H9 (cell line): ENCODE results near the gene CASQ1. TPM values are rescaled to one million over a fixed set of nuclear protein-coding genes. Genes with fewer than 3 reads are reported as not detected.

Experiments used
- DNase-seq: peaks from one replicate; pipeline ENCODE4 v3.0.0-alpha.2; 2017
- H2AFZ ChIP-seq: one replicate; pipeline ENCODE4 v1.6.1; 2013; ENCODE audit warnings: mild to moderate bottlenecking, low read length, control low read depth, moderate library complexity
- H2AK5ac ChIP-seq: 2 replicates; pipeline ENCODE4 v1.6.1; 2013; ENCODE audit warnings: low read length, control low read depth, mixed read lengths; ENCODE audit not compliant: insufficient read length
- H2BK120ac ChIP-seq: one replicate; pipeline ENCODE4 v1.6.1; 2013; ENCODE audit warnings: low read depth, mild to moderate bottlenecking, low read length, control low read depth, inconsistent platforms; ENCODE audit not compliant: poor library complexity, severe bottlenecking
- H2BK12ac ChIP-seq: 2 replicates; pipeline ENCODE4 v1.6.1; 2013; ENCODE audit warnings: low read length, control low read depth, mixed read lengths, low read depth; ENCODE audit not compliant: insufficient read length
- H2BK15ac ChIP-seq: 2 replicates; pipeline ENCODE4 v1.6.1; 2013; ENCODE audit warnings: low read depth, low read length, control low read depth
- H2BK20ac ChIP-seq: one replicate; pipeline ENCODE4 v1.6.1; 2013; ENCODE audit warnings: low read depth, mild to moderate bottlenecking, low read length, control low read depth, inconsistent platforms; ENCODE audit not compliant: poor library complexity, severe bottlenecking
- H2BK5ac ChIP-seq: 2 replicates; pipeline ENCODE4 v1.6.1; 2013; ENCODE audit warnings: low read length, control low read depth, mixed read lengths; ENCODE audit not compliant: insufficient read length
- H3K14ac ChIP-seq: 2 replicates; pipeline ENCODE4 v1.6.1; 2013; ENCODE audit warnings: low read length, control low read depth; ENCODE audit not compliant: insufficient read depth
- H3K18ac ChIP-seq: 2 replicates; pipeline ENCODE4 v1.6.1; 2013; ENCODE audit warnings: low read depth, mild to moderate bottlenecking, mixed read lengths, low read length, control low read depth; ENCODE audit not compliant: insufficient read length
- H3K23ac ChIP-seq: 2 replicates; pipeline ENCODE4 v1.6.1; 2013; ENCODE audit warnings: low read length, control low read depth, mixed read lengths, low read depth; ENCODE audit not compliant: insufficient read length
- H3K23me2 ChIP-seq: 2 replicates; pipeline ENCODE4 v1.6.1; 2013; ENCODE audit warnings: low read depth, mild to moderate bottlenecking, mixed read lengths, low read length, control low read depth; ENCODE audit not compliant: insufficient read length, poor library complexity, severe bottlenecking
- H3K27ac ChIP-seq: 2 replicates; pipeline ENCODE4 v1.5.1; 2013; ENCODE audit warnings: low read length, control low read depth, mixed read lengths, low read depth; ENCODE audit not compliant: insufficient read length
- H3K27me3 ChIP-seq: 2 replicates; pipeline ENCODE4 v1.6.1; 2013; ENCODE audit warnings: low read length, control low read depth, inconsistent platforms; ENCODE audit not compliant: insufficient read depth
- H3K4ac ChIP-seq: 2 replicates; pipeline ENCODE4 v1.6.1; 2013; ENCODE audit warnings: low read depth, mild to moderate bottlenecking, control low read depth, inconsistent platforms, low read length, moderate library complexity
- H3K4me1 ChIP-seq: 2 replicates; pipeline ENCODE4 v1.6.1; 2013; ENCODE audit warnings: low read length, control low read depth, inconsistent platforms; ENCODE audit not compliant: insufficient read depth
- H3K4me2 ChIP-seq: 2 replicates; pipeline ENCODE4 v1.6.1; 2013; ENCODE audit warnings: low read length, control low read depth, mixed read lengths; ENCODE audit not compliant: insufficient read length, insufficient read depth
- H3K56ac ChIP-seq: 2 replicates; pipeline ENCODE4 v1.6.1; 2013; ENCODE audit warnings: low read depth, mild to moderate bottlenecking, mixed read lengths, low read length, control low read depth; ENCODE audit not compliant: insufficient read length
- H3K79me1 ChIP-seq: 2 replicates; pipeline ENCODE4 v1.6.1; 2013; ENCODE audit warnings: low read depth, mild to moderate bottlenecking, moderate library complexity, low read length, control low read depth, inconsistent platforms; ENCODE audit not compliant: insufficient read depth, poor library complexity, severe bottlenecking
- H3K79me2 ChIP-seq: 2 replicates; pipeline ENCODE4 v1.6.1; 2013; ENCODE audit warnings: low read length, control low read depth, inconsistent platforms; ENCODE audit not compliant: insufficient read depth
- H3K9ac ChIP-seq: 2 replicates; pipeline ENCODE4 v1.6.1; 2013; ENCODE audit warnings: low read length, control low read depth, mixed read lengths; ENCODE audit not compliant: insufficient read length; ENCODE audit errors: extremely low read depth
- H3K9me3 ChIP-seq: one replicate; pipeline ENCODE4 v1.6.1; 2013; ENCODE audit warnings: low read depth, low read length, inconsistent platforms; ENCODE audit not compliant: control insufficient read depth
- H3T11ph ChIP-seq: one replicate; pipeline ENCODE4 v1.6.1; 2013; ENCODE audit warnings: mild to moderate bottlenecking, low read length, control low read depth, inconsistent platforms
- H4K20me1 ChIP-seq: one replicate; pipeline ENCODE4 v1.6.1; 2013; ENCODE audit not compliant: control insufficient read depth, insufficient read length, insufficient read depth
- H4K5ac ChIP-seq: 2 replicates; pipeline ENCODE4 v1.6.1; 2013; ENCODE audit warnings: low read depth, mild to moderate bottlenecking, mixed read lengths, low read length, control low read depth; ENCODE audit not compliant: insufficient read length
- H4K8ac ChIP-seq: replicated peaks from 2 replicates; pipeline ENCODE4 v1.6.1; 2013; ENCODE audit warnings: low read length, control low read depth, mixed read lengths, low read depth; ENCODE audit not compliant: insufficient read length
- H4K91ac ChIP-seq: 2 replicates; pipeline ENCODE4 v1.6.1; 2013; ENCODE audit warnings: low read depth, mild to moderate bottlenecking, moderate library complexity, mixed read lengths, low read length, control low read depth; ENCODE audit not compliant: insufficient read length
- H3K27ac Mint-ChIP-seq, 3 experiments: 2 replicates in 2 of 3; 3 replicates in 1 of 3; pipeline ENCODE4 v1.8.0; 2020 to 2021; ENCODE audit warnings: mixed read lengths in 3 of 3, mild to moderate bottlenecking in 1 of 3, moderate library complexity in 1 of 3
- H3K27me3 Mint-ChIP-seq: 2 replicates; pipeline ENCODE4 v1.8.0; 2021; ENCODE audit warnings: low read depth, mild to moderate bottlenecking, moderate library complexity, mixed read lengths
- H3K36me3 Mint-ChIP-seq, 3 experiments: 2 replicates in 2 of 3; 3 replicates in 1 of 3; pipeline ENCODE4 v1.8.0; 2020 to 2021; ENCODE audit warnings: low read depth in 3 of 3, mixed read lengths in 3 of 3; ENCODE audit not compliant: insufficient read depth in 1 of 3
- H3K4me1 Mint-ChIP-seq, 2 experiments: 2 replicates each; pipeline ENCODE4 v1.8.0; 2020; ENCODE audit warnings: mixed read lengths in 2 of 2
- H3K4me3 Mint-ChIP-seq, 2 experiments: 2 replicates in 1 of 2; 3 replicates in 1 of 2; pipeline ENCODE4 v1.8.0; 2020 to 2021; ENCODE audit warnings: mild to moderate bottlenecking in 2 of 2, mixed read lengths in 2 of 2, moderate library complexity in 1 of 2
- H3K9me3 Mint-ChIP-seq, 2 experiments: 2 replicates in 1 of 2; 3 replicates in 1 of 2; pipeline ENCODE4 v1.8.0; 2020; ENCODE audit warnings: mild to moderate bottlenecking in 2 of 2, mixed read lengths in 2 of 2, moderate library complexity in 1 of 2
- WGBS: extraction: QIAGEN DNeasy Blood & Tissue Kit; methylation state at CpG from one replicate; pipeline ENCODE4 v1.1.7; 2013; ENCODE audit warnings: missing lambda C conversion rate, low lambda C conversion rate, mixed read lengths; ENCODE audit not compliant: insufficient read length; ENCODE audit errors: extremely low coverage; 5-methylcytosine and 5-hydroxymethylcytosine counted together
- total RNA-seq: library from RNA; stranded (reverse); gene quantifications from 2 replicates; pipeline ENCODE4 v1.2.1, GENCODE V29; 2021
- TF ChIP-seq, protein P1 (sequence below): fragments of 200-600 bp; sonication (generic); conservative IDR thresholded peaks from 3 replicates; pipeline ENCODE4 v1.8.0; 2021; ENCODE audit warnings: antibody characterized with exemption, mild to moderate bottlenecking

The CASQ1 gene
- total RNA-seq, 1 experiment from 2014 or later, result 0.55 TPM

DNA sequence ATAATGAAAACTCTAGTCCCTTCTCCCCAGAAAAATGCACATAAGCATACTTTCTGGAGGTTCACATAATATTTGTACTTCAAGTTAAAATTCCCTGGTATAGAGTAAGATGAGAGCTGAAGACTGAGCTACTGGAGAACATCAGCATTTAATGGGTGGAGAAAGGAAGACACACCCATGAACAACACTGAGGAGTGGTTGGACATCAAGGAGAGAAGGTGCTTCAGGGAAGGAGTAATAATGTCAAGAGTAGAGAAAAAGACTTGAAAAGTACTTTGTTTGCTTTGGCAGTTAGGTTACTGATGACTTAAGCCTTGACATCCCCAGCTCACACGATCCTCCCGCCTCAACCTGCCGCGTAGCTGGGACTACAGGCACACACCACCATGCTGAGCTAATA is 36.7 kb downstream of the CASQ1 start:
- H3K9ac ChIP-seq, result no peak overlapping the region
- no peaks in the 10 kb centered on the region for H3K23me2 ChIP-seq
- no peak overlapping the region for H3K23ac ChIP-seq
- H2BK5ac ChIP-seq, result no peak overlapping the region
- H2AFZ ChIP-seq, result no peak overlapping the region
- no peaks in the 10 kb centered on the region for H3K79me2 ChIP-seq
- no peak for DNase-seq
- no peak overlapping the region for H4K8ac ChIP-seq
- H3K27me3 Mint-ChIP-seq, result no peaks in the 10 kb centered on the region
- H3T11ph ChIP-seq, result no peak overlapping the region
- no peak overlapping the region for H2BK15ac ChIP-seq
- no peak overlapping the region for H3K56ac ChIP-seq
- H3K4me1 Mint-ChIP-seq, result no peaks in the 10 kb centered on the region
- no peaks in the 10 kb centered on the region for H3K9me3 ChIP-seq
- H2BK20ac ChIP-seq, result no peak overlapping the region
- H2AK5ac ChIP-seq, result no peak overlapping the region
- no peaks in the 10 kb centered on the region for H3K27me3 ChIP-seq
- H2BK12ac ChIP-seq, result no peak overlapping the region
- no peaks in the 10 kb centered on the region for H3K9me3 Mint-ChIP-seq
- H3K4me1 ChIP-seq, result no peaks in the 10 kb centered on the region
- H3K4me2 ChIP-seq, result no peak overlapping the region
- H3K18ac ChIP-seq, result no peak overlapping the region
- H3K36me3 Mint-ChIP-seq, result peaks cover 26 to 69% (median 38%) of the 10 kb centered on the region in 3 experiments; a peak in 6 of 7 replicates
- no peak overlapping the region for H4K91ac ChIP-seq
- no peak overlapping the region for H3K14ac ChIP-seq
- H3K4me3 Mint-ChIP-seq, result no peak overlapping the region
- H3K4ac ChIP-seq, result no peak overlapping the region
- H2BK120ac ChIP-seq, result no peak overlapping the region
- H4K20me1 ChIP-seq, result no peaks in the 10 kb centered on the region
- H4K5ac ChIP-seq, result no peak overlapping the region
- H3K27ac Mint-ChIP-seq, result no peak overlapping the region
- no CpG with 5 or more reads among the region's 4 CpGs for WGBS
- H3K27ac ChIP-seq, result no peak overlapping the region
- H3K79me1 ChIP-seq, result no peaks in the 10 kb centered on the region
- TF ChIP-seq, protein P1, sequence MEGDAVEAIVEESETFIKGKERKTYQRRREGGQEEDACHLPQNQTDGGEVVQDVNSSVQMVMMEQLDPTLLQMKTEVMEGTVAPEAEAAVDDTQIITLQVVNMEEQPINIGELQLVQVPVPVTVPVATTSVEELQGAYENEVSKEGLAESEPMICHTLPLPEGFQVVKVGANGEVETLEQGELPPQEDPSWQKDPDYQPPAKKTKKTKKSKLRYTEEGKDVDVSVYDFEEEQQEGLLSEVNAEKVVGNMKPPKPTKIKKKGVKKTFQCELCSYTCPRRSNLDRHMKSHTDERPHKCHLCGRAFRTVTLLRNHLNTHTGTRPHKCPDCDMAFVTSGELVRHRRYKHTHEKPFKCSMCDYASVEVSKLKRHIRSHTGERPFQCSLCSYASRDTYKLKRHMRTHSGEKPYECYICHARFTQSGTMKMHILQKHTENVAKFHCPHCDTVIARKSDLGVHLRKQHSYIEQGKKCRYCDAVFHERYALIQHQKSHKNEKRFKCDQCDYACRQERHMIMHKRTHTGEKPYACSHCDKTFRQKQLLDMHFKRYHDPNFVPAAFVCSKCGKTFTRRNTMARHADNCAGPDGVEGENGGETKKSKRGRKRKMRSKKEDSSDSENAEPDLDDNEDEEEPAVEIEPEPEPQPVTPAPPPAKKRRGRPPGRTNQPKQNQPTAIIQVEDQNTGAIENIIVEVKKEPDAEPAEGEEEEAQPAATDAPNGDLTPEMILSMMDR, result no peak
